MCF 10A (cell line): Measurements from ENCODE around the gene CYTH2. TPM values are rescaled to one million over a fixed set of nuclear protein-coding genes. Genes with fewer than 3 reads are reported as not detected.

Experiments used
- BruUV-seq: library from RNA; stranded (reverse); fragments of 400-500 nt; replicated peaks from 2 replicates; lab custom pipeline; 2021; lab: Mats Ljungman, UMichigan
- CTCF ChIA-PET: fragments of 300-600 bp; sonication (Branson Sonifier 250); formaldehyde crosslinking; extraction: SDS; loops from one replicate; lab custom pipeline; 2021; ENCODE audit warnings: antibody characterized with exemption, inconsistent platforms; lab: Yijun Ruan, JAX
- POLR2A ChIA-PET: fragments of 300-600, 350-650 bp; sonication (Branson Sonifier 250); formaldehyde crosslinking; extraction: SDS; loops from one replicate; lab custom pipeline; 2020; ENCODE audit warnings: antibody characterized with exemption, inconsistent platforms; lab: Yijun Ruan, JAX
- DNase-seq: peaks from one replicate; pipeline ENCODE4 v3.0.0-alpha.2; 2018; ENCODE audit not compliant: unreplicated experiment
- H3K27ac Mint-ChIP-seq: one replicate; pipeline ENCODE4 v1.8.0; 2022; ENCODE audit warnings: mild to moderate bottlenecking, low read depth, mixed read lengths; ENCODE audit not compliant: unreplicated experiment
- H3K27me3 Mint-ChIP-seq: one replicate; pipeline ENCODE4 v1.8.0; 2022; ENCODE audit warnings: mixed read lengths; ENCODE audit not compliant: insufficient read depth, unreplicated experiment
- H3K36me3 Mint-ChIP-seq: one replicate; pipeline ENCODE4 v1.8.0; 2022; ENCODE audit warnings: mild to moderate bottlenecking, moderate library complexity, mixed read lengths; ENCODE audit not compliant: insufficient read depth, unreplicated experiment
- H3K4me1 Mint-ChIP-seq: one replicate; pipeline ENCODE4 v1.8.0; 2022; ENCODE audit warnings: mixed read lengths; ENCODE audit not compliant: insufficient read depth, unreplicated experiment
- H3K4me3 Mint-ChIP-seq: one replicate; pipeline ENCODE4 v1.8.0; 2022; ENCODE audit warnings: mild to moderate bottlenecking, moderate library complexity, mixed read lengths; ENCODE audit not compliant: unreplicated experiment
- H3K9me3 Mint-ChIP-seq: one replicate; pipeline ENCODE4 v1.8.0; 2022; ENCODE audit warnings: mixed read lengths; ENCODE audit not compliant: unreplicated experiment
- CTCF ChIP-seq: fragments of 200-600 bp; IDR thresholded peaks from one replicate; pipeline ENCODE4 v1.8.0; 2022; ENCODE audit warnings: antibody characterized with exemption, mild to moderate bottlenecking; ENCODE audit not compliant: unreplicated experiment
- intact Hi-C: fragments of 100-400 bp; cut with micrococcal nuclease; formaldehyde crosslinking; loops from 2 replicates; pipeline ENCODE4 v1.14.1; 2022
- total RNA-seq: library from RNA; stranded (reverse); gene quantifications from 2 replicates; pipeline ENCODE4 v1.2.3, GENCODE V29; 2022

The CYTH2 gene
- total RNA-seq, 1 experiment from 2014 or later: 70.3 TPM

- no peaks in the 10 kb centered on the region for H3K9me3 Mint-ChIP-seq
- H3K4me3 Mint-ChIP-seq: peak overlapping the region; percentile 74
- no peak overlapping the region for H3K27ac Mint-ChIP-seq
- BruUV-seq: no TSS peak
- H3K4me1 Mint-ChIP-seq: peaks cover 15% of the 10 kb centered on the region
- no peak for TF ChIP-seq CTCF
- POLR2A ChIA-PET: interaction anchor here (1.2 kb wide), 1 partner anchor 8 kb away, joined by 3 read pairs; no protein-coding TSS in a partner anchor
- no peak for DNase-seq
- CTCF ChIA-PET: interaction anchor here (1.0 to 1.2 kb wide), 2 partner anchors 12 to 82 kb away, joined by 4 read pairs; no protein-coding TSS in a partner anchor
- peaks cover 5% of the 10 kb centered on the region for H3K36me3 Mint-ChIP-seq
- peaks cover 16% of the 10 kb centered on the region for H3K27me3 Mint-ChIP-seq
- intact Hi-C loops: no loop called here
These were observed 33.3 kb downstream of the CYTH2 start for GRCh38 chr19:48502350-48503018.

- BruUV-seq: no TSS peak
- H3K4me3 Mint-ChIP-seq: no peak overlapping the region
- ChIA-PET CTCF (interaction anchor here (0.5 to 5.4 kb wide), 19 partner anchors 10 to 873 kb away, joined by 3 to 99 read pairs (median 4); no protein-coding TSS in a partner anchor), POLR2A (interaction anchor here (0.8 kb wide), 1 partner anchor 13 kb away, joined by 3 read pairs; no protein-coding TSS in a partner anchor)
- H3K9me3 Mint-ChIP-seq: no peaks in the 10 kb centered on the region
- peak; percentile 60 for TF ChIP-seq CTCF
- peaks cover 9% of the 10 kb centered on the region for H3K4me1 Mint-ChIP-seq
- H3K27me3 Mint-ChIP-seq: no peaks in the 10 kb centered on the region
- intact Hi-C loops: loop anchor here (1.0 kb wide), 2 partner anchors 78 to 102 kb away; no protein-coding TSS in a partner anchor
- no peak overlapping the region for H3K27ac Mint-ChIP-seq
- H3K36me3 Mint-ChIP-seq: peaks cover 5% of the 10 kb centered on the region
- DNase-seq: peak; percentile 76
These were observed 37.1 kb downstream of the CYTH2 start for GRCh38 chr19:48506138-48506733.

GRCh38 chr19:48507911-48508439, 38.8 kb downstream of the CYTH2 start:
- ChIA-PET POLR2A (interaction anchor here (0.9 to 1.1 kb wide), 2 partner anchors 15 to 77 kb away, joined by 3 read pairs; no protein-coding TSS in a partner anchor), CTCF (interaction anchor here (0.6 to 5.4 kb wide), 11 partner anchors 9 to 1139 kb away, joined by 3 to 99 read pairs (median 4); no protein-coding TSS in a partner anchor)
- Mint-ChIP-seq H3K4me1 (no peaks in the 10 kb centered on the region), H3K9me3 (no peaks in the 10 kb centered on the region), H3K27me3 (no peaks in the 10 kb centered on the region), H3K36me3 (peaks cover 5% of the 10 kb centered on the region), H3K4me3 (no peak overlapping the region), H3K27ac (no peak overlapping the region)
- BruUV-seq: no TSS peak
- intact Hi-C loops: no loop called here
- no peak for TF ChIP-seq CTCF
- no peak for DNase-seq
